GM06990 (cell line): ENCODE results near the gene SLIT1.

ENCODE experiments used
- DNase-seq: peaks from one replicate; pipeline ENCODE4 v3.0.0-alpha.2; 2011; ENCODE audit not compliant: insufficient read length; ENCODE audit errors: extremely low read depth
- H3K27me3 ChIP-seq: replicated peaks from 2 replicates; pipeline ENCODE4 v1.6.0; 2011; ENCODE audit warnings: low read length; ENCODE audit not compliant: control insufficient read depth, insufficient read depth
- H3K36me3 ChIP-seq: 2 replicates; pipeline ENCODE4 v1.5.1; 2011; ENCODE audit warnings: low read length; ENCODE audit not compliant: control insufficient read depth, insufficient read depth
- H3K4me3 ChIP-seq: replicated peaks from 2 replicates; pipeline ENCODE4 v1.5.1; 2011; ENCODE audit warnings: low read depth, mild to moderate bottlenecking, control low read depth, low read length
- TF ChIP-seq, protein P1 (sequence below): IDR thresholded peaks from 2 replicates; pipeline ENCODE4 v1.5.1; 2011; ENCODE audit warnings: low read length, control low read depth, mild to moderate bottlenecking, inconsistent platforms; ENCODE audit not compliant: insufficient read depth, poor library complexity, severe bottlenecking

The SLIT1 gene

DNA sequence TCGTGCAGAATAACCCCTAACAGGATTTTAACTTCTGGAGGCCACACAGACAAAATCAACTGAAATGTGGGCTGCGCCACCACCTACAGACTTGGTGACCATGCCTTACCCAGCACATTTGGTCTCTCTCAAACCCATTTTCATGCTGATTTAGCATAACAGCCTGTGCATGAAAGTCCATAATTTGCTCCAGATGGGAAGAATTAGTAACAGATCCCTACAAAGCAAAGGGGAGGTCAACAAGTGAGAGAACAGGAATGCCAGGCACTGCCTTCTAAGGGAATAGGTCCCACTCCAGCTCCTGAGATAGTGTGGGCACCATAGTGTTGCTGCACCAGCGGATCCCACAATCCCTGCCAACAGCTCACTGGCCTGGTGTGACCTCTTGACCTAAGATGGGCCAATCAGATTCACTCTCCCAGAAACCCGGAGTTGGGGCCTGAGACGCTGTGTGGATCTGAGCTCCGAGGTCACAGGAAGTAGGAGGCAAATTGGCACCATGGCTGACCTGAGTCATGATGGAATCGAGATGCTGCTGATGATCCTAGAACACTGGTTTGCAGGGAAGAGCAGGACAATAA is 32.4 kb downstream of the SLIT1 start:
- TF ChIP-seq, protein P1, sequence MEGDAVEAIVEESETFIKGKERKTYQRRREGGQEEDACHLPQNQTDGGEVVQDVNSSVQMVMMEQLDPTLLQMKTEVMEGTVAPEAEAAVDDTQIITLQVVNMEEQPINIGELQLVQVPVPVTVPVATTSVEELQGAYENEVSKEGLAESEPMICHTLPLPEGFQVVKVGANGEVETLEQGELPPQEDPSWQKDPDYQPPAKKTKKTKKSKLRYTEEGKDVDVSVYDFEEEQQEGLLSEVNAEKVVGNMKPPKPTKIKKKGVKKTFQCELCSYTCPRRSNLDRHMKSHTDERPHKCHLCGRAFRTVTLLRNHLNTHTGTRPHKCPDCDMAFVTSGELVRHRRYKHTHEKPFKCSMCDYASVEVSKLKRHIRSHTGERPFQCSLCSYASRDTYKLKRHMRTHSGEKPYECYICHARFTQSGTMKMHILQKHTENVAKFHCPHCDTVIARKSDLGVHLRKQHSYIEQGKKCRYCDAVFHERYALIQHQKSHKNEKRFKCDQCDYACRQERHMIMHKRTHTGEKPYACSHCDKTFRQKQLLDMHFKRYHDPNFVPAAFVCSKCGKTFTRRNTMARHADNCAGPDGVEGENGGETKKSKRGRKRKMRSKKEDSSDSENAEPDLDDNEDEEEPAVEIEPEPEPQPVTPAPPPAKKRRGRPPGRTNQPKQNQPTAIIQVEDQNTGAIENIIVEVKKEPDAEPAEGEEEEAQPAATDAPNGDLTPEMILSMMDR, result no peak
- Histone ChIP-seq H3K27me3 (no peaks in the 10 kb centered on the region), H3K36me3 (no peaks in the 10 kb centered on the region), H3K4me3 (no peak overlapping the region)
- no peak for DNase-seq

GRCh38 chr10:97151307-97151914 is 34.3 kb downstream of the SLIT1 start:
- TF ChIP-seq, protein P1, result no peak
- DNase-seq, result no peak
- no peak overlapping the region for H3K4me3 ChIP-seq
- H3K27me3 ChIP-seq, result no peaks in the 10 kb centered on the region
- no peaks in the 10 kb centered on the region for H3K36me3 ChIP-seq

DNA sequence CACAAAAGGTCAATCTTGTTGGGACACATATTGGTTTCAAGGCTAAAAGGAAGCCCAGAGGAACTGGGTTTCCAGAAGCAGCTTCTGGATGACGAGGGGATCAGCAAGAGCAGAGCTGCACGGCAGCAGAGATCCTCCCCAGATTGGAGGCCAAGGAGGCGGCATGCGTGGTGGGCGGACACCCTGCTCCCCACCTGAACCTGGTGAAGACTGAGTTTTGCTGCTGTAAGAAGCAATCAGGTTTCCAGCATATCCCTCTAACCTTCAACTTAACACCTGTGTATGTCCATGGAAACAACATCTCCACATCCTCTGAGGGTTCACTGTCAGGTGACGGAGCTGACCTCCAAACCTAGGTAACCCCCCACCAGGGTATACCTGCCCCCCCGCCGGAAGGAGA is 35.1 kb downstream of the SLIT1 start:
- H3K27me3 ChIP-seq, result no peaks in the 10 kb centered on the region

GRCh38 chr10:97150013-97150595 is 35.7 kb downstream of the SLIT1 start:
- TF ChIP-seq, protein P1, result no peak
- Histone ChIP-seq H3K36me3 (no peaks in the 10 kb centered on the region), H3K4me3 (no peak overlapping the region), H3K27me3 (no peaks in the 10 kb centered on the region)
- DNase-seq, result no peak

More for the DNA sequence above, 35.1 kb downstream of the SLIT1 start:
- Histone ChIP-seq H3K4me3 (no peak overlapping the region), H3K36me3 (no peaks in the 10 kb centered on the region)
- no peak for DNase-seq
- TF ChIP-seq, protein P1, result no peak

- no peaks in the 10 kb centered on the region for H3K36me3 ChIP-seq
- TF ChIP-seq, protein P1, result no peak
Measured at GRCh38 chr10:97149079-97149531, 36.7 kb downstream of the SLIT1 start.

DNA sequence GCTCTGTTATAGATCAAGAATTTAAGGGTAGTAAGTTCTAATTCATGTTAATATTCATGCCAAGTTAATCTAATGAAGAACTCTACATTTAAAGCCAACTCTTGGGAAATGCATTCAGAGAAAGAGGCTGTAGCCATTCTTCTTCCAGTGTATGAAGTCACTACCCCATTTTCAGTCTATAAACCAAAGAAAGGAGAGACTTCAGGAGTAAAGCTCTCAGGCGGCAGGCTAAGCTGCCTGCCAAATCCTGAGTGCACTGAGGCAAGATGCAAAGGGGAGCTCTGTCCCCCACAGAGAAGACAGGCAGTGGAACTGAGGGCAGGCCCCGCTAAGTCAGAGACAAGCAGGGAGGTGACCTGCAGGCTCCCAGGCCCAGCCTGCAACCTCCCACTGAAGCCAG is 41.5 kb downstream of the SLIT1 start:
- Histone ChIP-seq H3K36me3 (no peaks in the 10 kb centered on the region), H3K27me3 (no peaks in the 10 kb centered on the region), H3K4me3 (no peak overlapping the region)
- DNase-seq, result no peak
- TF ChIP-seq, protein P1, result no peak

More at GRCh38 chr10:97149079-97149531, 36.7 kb downstream of the SLIT1 start:
- no peaks in the 10 kb centered on the region for H3K27me3 ChIP-seq
- H3K4me3 ChIP-seq, result no peak overlapping the region
- DNase-seq, result no peak
